ENCODE data around the gene GPRC5D.

The GPRC5D gene

DNA sequence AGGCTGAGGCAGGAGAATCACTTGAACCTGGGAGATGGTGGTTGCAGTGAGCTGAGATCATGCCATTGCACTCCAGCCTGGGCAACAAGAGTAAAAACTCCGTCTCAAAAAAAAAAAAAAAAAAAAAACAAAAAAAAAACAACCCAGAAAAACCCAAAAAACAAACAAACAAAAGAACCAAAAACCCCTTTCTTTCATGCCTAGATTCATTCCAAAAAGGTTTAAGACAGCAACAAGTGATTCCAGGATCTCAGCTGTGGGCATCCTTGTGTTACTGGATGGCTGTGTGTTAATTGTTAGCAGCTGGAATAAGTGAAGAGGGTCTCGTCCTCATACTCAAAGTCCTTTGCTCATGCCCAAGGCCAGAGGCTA, 51.2 kb downstream of the GPRC5D start:
- Histone ChIP-seq H3K4me3 (replicated peaks; ENCODE audit: insufficient read depth, low read length) (no peak overlapping the region), H3K27me3 (ENCODE audit: insufficient read depth, poor library complexity, severe bottlenecking) (peaks cover 5% of the 10 kb centered on the region), H3K27ac (replicated peaks) (no peak overlapping the region)
- no peak for DNase-seq (ENCODE audit: low read depth in 1 of 2, low spot score in 1 of 2)
- no peak for TF ChIP-seq GABPA (IDR thresholded peaks at IDR 0.05; ENCODE audit: low read depth)
- TF ChIP-seq POLR2AphosphoS5 (IDR thresholded peaks at IDR 0.05; ENCODE audit: low read depth), result no peak
- TF ChIP-seq, protein P1, sequence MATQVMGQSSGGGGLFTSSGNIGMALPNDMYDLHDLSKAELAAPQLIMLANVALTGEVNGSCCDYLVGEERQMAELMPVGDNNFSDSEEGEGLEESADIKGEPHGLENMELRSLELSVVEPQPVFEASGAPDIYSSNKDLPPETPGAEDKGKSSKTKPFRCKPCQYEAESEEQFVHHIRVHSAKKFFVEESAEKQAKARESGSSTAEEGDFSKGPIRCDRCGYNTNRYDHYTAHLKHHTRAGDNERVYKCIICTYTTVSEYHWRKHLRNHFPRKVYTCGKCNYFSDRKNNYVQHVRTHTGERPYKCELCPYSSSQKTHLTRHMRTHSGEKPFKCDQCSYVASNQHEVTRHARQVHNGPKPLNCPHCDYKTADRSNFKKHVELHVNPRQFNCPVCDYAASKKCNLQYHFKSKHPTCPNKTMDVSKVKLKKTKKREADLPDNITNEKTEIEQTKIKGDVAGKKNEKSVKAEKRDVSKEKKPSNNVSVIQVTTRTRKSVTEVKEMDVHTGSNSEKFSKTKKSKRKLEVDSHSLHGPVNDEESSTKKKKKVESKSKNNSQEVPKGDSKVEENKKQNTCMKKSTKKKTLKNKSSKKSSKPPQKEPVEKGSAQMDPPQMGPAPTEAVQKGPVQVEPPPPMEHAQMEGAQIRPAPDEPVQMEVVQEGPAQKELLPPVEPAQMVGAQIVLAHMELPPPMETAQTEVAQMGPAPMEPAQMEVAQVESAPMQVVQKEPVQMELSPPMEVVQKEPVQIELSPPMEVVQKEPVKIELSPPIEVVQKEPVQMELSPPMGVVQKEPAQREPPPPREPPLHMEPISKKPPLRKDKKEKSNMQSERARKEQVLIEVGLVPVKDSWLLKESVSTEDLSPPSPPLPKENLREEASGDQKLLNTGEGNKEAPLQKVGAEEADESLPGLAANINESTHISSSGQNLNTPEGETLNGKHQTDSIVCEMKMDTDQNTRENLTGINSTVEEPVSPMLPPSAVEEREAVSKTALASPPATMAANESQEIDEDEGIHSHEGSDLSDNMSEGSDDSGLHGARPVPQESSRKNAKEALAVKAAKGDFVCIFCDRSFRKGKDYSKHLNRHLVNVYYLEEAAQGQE (IDR thresholded peaks at IDR 0.05; ENCODE audit: insufficient replicate concordance, low read depth), result no peak
- TF ChIP-seq, protein P2, sequence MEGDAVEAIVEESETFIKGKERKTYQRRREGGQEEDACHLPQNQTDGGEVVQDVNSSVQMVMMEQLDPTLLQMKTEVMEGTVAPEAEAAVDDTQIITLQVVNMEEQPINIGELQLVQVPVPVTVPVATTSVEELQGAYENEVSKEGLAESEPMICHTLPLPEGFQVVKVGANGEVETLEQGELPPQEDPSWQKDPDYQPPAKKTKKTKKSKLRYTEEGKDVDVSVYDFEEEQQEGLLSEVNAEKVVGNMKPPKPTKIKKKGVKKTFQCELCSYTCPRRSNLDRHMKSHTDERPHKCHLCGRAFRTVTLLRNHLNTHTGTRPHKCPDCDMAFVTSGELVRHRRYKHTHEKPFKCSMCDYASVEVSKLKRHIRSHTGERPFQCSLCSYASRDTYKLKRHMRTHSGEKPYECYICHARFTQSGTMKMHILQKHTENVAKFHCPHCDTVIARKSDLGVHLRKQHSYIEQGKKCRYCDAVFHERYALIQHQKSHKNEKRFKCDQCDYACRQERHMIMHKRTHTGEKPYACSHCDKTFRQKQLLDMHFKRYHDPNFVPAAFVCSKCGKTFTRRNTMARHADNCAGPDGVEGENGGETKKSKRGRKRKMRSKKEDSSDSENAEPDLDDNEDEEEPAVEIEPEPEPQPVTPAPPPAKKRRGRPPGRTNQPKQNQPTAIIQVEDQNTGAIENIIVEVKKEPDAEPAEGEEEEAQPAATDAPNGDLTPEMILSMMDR (IDR thresholded peaks at IDR 0.05; ENCODE audit: insufficient read depth, low read length), result no peak
- no peak for TF ChIP-seq SPI1 (IDR thresholded peaks at IDR 0.05; ENCODE audit: borderline replicate concordance, low read depth)

DNA sequence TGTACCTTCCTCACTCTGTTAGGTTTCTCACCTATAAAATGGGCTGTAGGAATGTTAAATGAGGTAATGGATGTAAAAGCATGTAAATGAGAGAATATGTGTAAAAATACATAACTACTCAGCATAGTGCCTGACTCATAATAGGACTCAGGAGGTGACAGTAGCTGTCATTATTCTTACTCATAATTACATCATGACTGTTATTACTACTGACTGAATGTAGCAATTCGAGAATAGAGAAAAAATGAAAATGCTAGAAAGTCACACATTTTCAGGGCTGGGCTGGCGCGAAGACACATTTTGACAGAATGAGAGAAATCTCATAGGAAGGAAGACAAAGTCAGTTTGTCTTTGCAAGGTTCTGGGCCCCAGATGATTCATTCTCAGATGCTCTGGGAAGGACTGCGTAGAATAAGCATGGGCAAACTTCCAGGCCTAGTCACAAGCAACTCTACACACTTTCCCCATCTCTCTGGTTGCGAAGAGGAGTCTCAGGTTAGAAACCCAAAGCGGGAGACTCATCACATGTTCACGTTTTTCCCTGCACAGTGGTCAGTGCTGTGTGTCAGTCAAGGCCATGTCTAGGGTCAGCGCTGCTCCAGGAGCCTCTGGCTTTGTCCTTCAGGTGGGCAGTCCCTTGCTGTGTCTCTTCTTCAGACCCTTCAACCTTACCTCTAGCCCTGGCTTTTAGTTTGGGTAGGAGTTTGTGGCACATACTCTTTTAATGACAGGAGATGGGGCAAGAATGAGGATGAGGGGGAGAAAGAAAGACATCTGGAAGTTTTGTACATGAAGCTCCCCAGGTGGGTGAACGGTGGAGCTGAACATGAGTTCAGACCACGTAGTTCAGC, 52.2 kb downstream of the GPRC5D start:
- TF ChIP-seq, protein P2 (IDR thresholded peaks at IDR 0.05; ENCODE audit: insufficient read depth, low read length), result no peak
- no peak for TF ChIP-seq POLR2AphosphoS5 (IDR thresholded peaks at IDR 0.05; ENCODE audit: low read depth)
- TF ChIP-seq, protein P1 (IDR thresholded peaks at IDR 0.05; ENCODE audit: insufficient replicate concordance, low read depth), result no peak
- no peak for TF ChIP-seq SPI1 (IDR thresholded peaks at IDR 0.05; ENCODE audit: borderline replicate concordance, low read depth)
- no peak for TF ChIP-seq GABPA (IDR thresholded peaks at IDR 0.05; ENCODE audit: low read depth)
- Histone ChIP-seq H3K27ac (replicated peaks) (no peak overlapping the region), H3K27me3 (ENCODE audit: insufficient read depth, poor library complexity, severe bottlenecking) (peaks cover 7% of the 10 kb centered on the region), H3K4me3 (replicated peaks; ENCODE audit: insufficient read depth, low read length) (no peak overlapping the region)
- no peak for DNase-seq (ENCODE audit: low read depth in 1 of 2, low spot score in 1 of 2)

DNA sequence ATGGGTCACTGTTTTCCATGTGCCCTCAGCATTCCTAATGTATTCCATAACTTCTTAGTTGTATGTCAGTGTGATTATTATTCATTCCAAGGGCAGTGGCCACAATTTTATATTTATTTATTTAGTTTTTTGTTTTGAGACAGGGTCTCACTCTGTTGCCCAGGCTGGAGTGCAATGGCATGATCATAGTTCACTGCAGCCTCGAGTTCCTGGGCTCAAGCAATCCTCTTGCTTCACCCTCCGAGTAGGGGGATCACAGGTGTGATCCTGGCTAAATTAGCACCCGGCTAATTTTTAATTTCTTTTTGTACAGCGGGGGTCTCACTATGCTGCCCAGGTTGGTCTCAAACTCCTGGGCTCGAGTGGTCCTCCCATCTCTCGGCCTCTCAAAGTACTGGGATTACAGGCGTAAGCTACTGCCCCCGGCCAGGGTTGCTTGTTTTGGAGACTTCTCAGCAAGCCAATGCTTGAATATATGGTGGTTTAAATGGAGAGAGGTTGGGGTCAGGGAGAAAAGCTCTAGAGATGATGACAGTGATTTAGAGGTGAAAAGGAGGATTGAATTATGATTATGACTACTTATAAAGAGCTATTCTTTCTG, 53.0 kb downstream of the GPRC5D start:
- no peak overlapping the region for H3K4me3 ChIP-seq (replicated peaks; ENCODE audit: insufficient read depth, low read length)
- H3K27ac ChIP-seq (replicated peaks), result no peak overlapping the region

More for the DNA sequence above, 53.0 kb downstream of the GPRC5D start:
- TF ChIP-seq GABPA (IDR thresholded peaks at IDR 0.05; ENCODE audit: low read depth) (no peak), POLR2AphosphoS5 (IDR thresholded peaks at IDR 0.05; ENCODE audit: low read depth) (no peak), SPI1 (IDR thresholded peaks at IDR 0.05; ENCODE audit: borderline replicate concordance, low read depth) (no peak)
- TF ChIP-seq, protein P2 (IDR thresholded peaks at IDR 0.05; ENCODE audit: insufficient read depth, low read length), result no peak
- TF ChIP-seq, protein P1 (IDR thresholded peaks at IDR 0.05; ENCODE audit: insufficient replicate concordance, low read depth), result no peak
- H3K27me3 ChIP-seq (ENCODE audit: insufficient read depth, poor library complexity, severe bottlenecking), result peaks cover 7% of the 10 kb centered on the region
- no peak for DNase-seq (ENCODE audit: low read depth in 1 of 2, low spot score in 1 of 2)
